Fibroblast of pulmonary artery (primary cell): ENCODE data around the gene KIF4B.
A peak's percentile ranks its signal among the peaks of the same experiment; 100 is the strongest.
"Not testable (repeated sequence)": the region's sequence is repeated elsewhere in the genome, so short reads cannot be mapped to it uniquely, and the experiment has no call there.

Source experiments
- DNase-seq: peaks from one replicate; pipeline ENCODE4 v3.0.0-alpha.2; 2010; ENCODE audit warnings: low read depth
- H3K4me3 ChIP-seq: replicated peaks from 2 replicates; pipeline ENCODE4 v1.5.1; 2011; ENCODE audit warnings: low read depth, mild to moderate bottlenecking, control low read depth, low read length, moderate library complexity
- TF ChIP-seq, protein P1 (sequence below): IDR thresholded peaks from 2 replicates; pipeline ENCODE4 v1.5.1; 2011; ENCODE audit warnings: mild to moderate bottlenecking, control low read depth, low read length, inconsistent platforms; ENCODE audit errors: missing control alignments

KIF4B gene

DNA sequence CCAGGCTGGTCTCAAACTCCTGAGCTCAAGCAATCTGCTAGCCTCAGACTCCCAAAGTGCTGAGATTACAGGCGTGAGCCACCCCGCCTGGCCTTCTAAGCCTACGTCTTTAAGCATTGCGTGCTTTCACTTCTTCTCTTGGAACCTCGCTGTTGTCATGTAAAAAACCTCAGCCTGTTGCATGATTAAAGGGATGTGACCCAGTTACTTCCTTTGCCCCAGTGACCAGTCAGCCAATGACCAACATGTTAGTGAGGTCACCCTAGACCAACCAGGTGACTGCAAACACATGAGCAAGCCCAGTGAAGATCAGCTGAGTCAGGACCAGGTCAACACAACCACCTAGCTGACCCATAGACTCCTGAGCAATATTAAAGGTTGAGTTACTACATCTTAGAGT lies 10.5 kb downstream of the KIF4B start:
- DNase-seq = no peak
- TF ChIP-seq, protein P1, sequence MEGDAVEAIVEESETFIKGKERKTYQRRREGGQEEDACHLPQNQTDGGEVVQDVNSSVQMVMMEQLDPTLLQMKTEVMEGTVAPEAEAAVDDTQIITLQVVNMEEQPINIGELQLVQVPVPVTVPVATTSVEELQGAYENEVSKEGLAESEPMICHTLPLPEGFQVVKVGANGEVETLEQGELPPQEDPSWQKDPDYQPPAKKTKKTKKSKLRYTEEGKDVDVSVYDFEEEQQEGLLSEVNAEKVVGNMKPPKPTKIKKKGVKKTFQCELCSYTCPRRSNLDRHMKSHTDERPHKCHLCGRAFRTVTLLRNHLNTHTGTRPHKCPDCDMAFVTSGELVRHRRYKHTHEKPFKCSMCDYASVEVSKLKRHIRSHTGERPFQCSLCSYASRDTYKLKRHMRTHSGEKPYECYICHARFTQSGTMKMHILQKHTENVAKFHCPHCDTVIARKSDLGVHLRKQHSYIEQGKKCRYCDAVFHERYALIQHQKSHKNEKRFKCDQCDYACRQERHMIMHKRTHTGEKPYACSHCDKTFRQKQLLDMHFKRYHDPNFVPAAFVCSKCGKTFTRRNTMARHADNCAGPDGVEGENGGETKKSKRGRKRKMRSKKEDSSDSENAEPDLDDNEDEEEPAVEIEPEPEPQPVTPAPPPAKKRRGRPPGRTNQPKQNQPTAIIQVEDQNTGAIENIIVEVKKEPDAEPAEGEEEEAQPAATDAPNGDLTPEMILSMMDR = no peak

GRCh38 chr5:155025895-155026294 lies 12.3 kb downstream of the KIF4B start:
- no peak overlapping the region for H3K4me3 ChIP-seq
- TF ChIP-seq, protein P1 = no peak
- no peak for DNase-seq

More for the DNA sequence above, 10.5 kb downstream of the KIF4B start:
- no peak overlapping the region for H3K4me3 ChIP-seq

- TF ChIP-seq, protein P1 = peak; percentile 36
- H3K4me3 ChIP-seq = no peak overlapping the region
- DNase-seq = peak; percentile 38
Measured at GRCh38 chr5:155027993-155028629, 14.6 kb downstream of the KIF4B start.

DNA sequence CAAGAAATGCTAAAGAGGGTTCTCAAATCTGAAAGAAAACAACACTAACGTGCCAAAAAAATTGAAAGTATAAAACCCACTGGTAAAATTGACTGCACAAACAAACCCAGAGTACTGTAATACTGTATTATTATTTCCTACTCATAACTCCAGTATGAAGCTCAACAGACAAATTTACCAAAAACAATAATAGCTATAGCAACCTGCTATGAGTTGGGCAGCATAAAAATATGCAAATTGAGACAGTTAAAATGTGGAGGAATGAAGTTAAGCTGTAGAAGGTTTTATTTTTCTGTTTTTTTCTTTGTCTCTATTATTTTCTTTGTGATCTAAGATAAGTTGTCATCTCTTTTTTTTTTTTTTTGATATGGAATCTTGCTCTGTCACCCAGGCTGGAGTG lies 15.7 kb downstream of the KIF4B start:
- TF ChIP-seq, protein P1 = no peak
- DNase-seq = no peak
- no peak overlapping the region for H3K4me3 ChIP-seq

DNA sequence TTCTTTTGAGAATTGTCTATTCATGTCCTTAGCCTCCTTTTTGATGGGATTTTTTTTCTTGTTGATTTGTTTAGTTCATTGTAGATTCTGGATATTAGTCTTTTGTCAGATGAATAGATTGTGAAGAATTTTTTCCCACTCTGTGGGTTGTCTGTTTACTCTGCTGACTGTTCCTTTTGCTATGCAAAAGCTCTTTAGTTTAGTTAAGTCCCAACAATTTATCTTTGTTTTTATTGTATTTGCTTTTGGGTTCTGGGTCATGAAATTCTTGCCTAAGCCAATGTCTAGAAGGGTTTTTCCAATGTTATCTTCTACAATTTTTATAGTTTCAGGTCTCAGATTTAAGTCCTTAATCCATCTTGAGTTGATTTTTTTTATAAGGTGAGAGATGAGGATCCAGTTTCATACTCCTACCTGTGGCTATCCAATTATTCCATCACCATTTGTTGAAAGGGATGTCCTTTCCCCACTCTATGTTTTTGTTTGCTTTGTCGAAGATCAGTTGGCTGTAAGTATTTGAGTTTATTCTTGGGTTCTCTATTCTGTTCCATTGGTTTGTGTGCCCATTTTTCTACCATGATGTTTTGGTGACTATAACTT lies 20.7 kb downstream of the KIF4B start:
- not testable (repeated sequence) for H3K4me3 ChIP-seq, DNase-seq

DNA sequence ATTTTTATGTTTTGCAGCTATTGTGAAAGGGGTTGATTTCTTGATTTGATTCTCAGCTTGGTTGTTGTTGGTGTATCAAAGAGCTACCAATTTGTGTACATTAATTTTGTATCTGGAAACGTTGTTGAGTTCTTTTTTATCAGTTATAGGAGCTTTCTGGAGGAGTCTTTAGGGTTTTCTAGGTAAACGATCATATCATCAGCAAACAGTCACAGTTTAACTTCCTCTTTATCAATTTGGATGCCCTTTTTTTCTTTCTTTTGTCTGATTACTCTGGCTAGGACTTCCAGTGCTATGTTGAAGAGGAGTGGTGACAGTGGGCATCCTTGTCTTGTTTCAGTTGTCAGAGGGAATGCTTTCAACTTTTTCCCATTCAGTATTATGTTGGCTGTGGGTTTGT lies 21.5 kb downstream of the KIF4B start:
- DNase-seq, H3K4me3 ChIP-seq: not testable (repeated sequence)

DNA sequence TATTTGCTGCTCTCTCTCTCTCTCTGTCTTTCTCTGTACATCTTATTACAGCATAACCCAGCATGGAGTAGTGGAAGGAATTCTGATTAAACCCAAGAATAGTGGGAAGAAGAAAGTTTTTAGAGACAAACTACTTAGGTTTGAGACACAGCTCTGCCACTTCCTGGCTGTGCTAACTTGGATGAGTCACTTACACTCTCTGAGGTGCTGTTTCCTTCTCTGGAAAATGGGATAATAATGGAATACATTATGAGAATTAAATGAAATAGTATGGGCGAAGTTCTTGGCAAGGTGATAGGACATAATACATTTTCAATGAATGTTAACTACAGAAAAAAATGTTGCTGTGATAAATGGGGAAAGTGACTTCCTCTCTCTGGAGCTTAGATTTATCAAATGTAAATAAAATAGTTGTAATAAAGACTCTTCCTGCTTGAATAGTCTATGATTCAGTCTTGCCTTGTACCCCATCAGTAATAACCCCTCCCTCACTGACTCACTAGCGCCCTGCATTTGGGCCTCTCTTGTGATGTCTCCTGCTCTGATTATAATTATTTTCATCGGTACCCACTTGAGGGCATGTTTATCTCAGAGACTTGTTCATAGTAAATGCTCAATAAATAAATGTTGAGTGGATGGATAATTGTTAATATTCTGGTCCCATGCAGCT lies 27.6 kb downstream of the KIF4B start:
- DNase-seq = no peak
- no peak overlapping the region for H3K4me3 ChIP-seq
- TF ChIP-seq, protein P1 = no peak

DNA sequence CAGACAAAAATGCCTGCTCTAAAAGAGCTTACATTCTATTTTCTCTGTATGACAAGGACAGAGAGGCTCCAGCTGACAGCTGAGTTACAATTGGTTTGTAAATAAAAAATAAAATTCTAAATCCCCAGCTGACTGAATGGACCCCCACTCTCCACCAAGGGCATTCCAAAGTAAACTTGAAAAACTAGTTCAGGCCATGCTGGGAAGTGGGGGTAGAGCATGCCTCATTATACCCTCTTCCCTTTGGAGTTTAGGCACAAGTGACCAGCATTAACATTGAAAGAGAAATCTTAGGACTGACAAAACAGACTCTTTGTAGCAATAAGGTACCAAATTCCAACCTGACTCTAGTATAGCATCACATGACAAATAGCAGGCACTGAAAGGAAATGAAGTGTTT lies 31.0 kb downstream of the KIF4B start:
- no peak overlapping the region for H3K4me3 ChIP-seq
- TF ChIP-seq, protein P1 = no peak
- no peak for DNase-seq
